ENCODE measurements around the gene SWI5.
"Not testable (repeated sequence)": the region's sequence is repeated elsewhere in the genome, so short reads cannot be mapped to it uniquely, and the experiment has no call there.

The SWI5 gene

GRCh38 chr9:128276008-128276573 is at the start of gene SWI5:
TSS of gene SWI5 (plus strand) at chr9:128276276.
- DNase-seq: peak; percentile 100

GRCh38 chr9:128226412-128226801 is 49.7 kb upstream of the SWI5 start:
- no peak for DNase-seq

- DNase-seq: not testable (repeated sequence)
Measured at GRCh38 chr9:128230897-128231296, 45.2 kb upstream of the SWI5 start.

GRCh38 chr9:128231638-128232527 is 44.2 kb upstream of the SWI5 start:
- no peak for DNase-seq

- DNase-seq: no peak
Measured at GRCh38 chr9:128232528-128233428, 43.3 kb upstream of the SWI5 start.

GRCh38 chr9:128233817-128234406 is 42.2 kb upstream of the SWI5 start:
- DNase-seq: no peak

- DNase-seq: no peak
Measured at GRCh38 chr9:128242124-128242523, 34.0 kb upstream of the SWI5 start.

- no peak for DNase-seq
Measured at GRCh38 chr9:128242828-128243214, 33.3 kb upstream of the SWI5 start.

GRCh38 chr9:128243215-128244018 is 32.7 kb upstream of the SWI5 start:
- DNase-seq: no peak

- no peak for DNase-seq
Measured at GRCh38 chr9:128244091-128244836, 31.8 kb upstream of the SWI5 start.

GRCh38 chr9:128244837-128245231 is 31.2 kb upstream of the SWI5 start:
- no peak for DNase-seq

- no peak for DNase-seq
Measured at GRCh38 chr9:128245421-128246151, 30.5 kb upstream of the SWI5 start.

GRCh38 chr9:128246471-128246870 is 29.6 kb upstream of the SWI5 start:
- DNase-seq: no peak

- no peak for DNase-seq
Measured at GRCh38 chr9:128247226-128247803, 28.8 kb upstream of the SWI5 start.

GRCh38 chr9:128249558-128249907 is 26.5 kb upstream of the SWI5 start:
- no peak for DNase-seq

- peak; percentile 99 for DNase-seq
Measured at GRCh38 chr9:128249908-128250838, 25.9 kb upstream of the SWI5 start.

- no peak for DNase-seq
Measured at GRCh38 chr9:128250839-128251731, 25.0 kb upstream of the SWI5 start.

GRCh38 chr9:128251732-128252100 is 24.4 kb upstream of the SWI5 start:
- no peak for DNase-seq
